Activated naive CD4-positive, alpha-beta T cell treated with anti-CD3 and anti-CD28 coated beads for 36 hours (primary cell): Measurements from ENCODE around the gene ARL15. TPM values are rescaled to one million over a fixed set of nuclear protein-coding genes. Genes with fewer than 3 reads are reported as not detected.

Experiments
- CTCF ChIA-PET: fragments of 350-600 bp; sonication (Branson Sonifier 250); formaldehyde crosslinking; loops from one replicate; lab custom pipeline; 2021; ENCODE audit warnings: antibody characterized with exemption; lab: Charles Lee
- DNase-seq: peaks from one replicate; pipeline ENCODE4 v3.0.0-alpha.2; 2020
- H3K27ac Mint-ChIP-seq: one replicate; pipeline ENCODE4 v1.8.0; 2021; ENCODE audit warnings: mild to moderate bottlenecking, mixed read lengths
- H3K27me3 Mint-ChIP-seq: one replicate; pipeline ENCODE4 v1.8.0; 2021; ENCODE audit warnings: low read depth, mixed read lengths
- H3K36me3 Mint-ChIP-seq: one replicate; pipeline ENCODE4 v1.8.0; 2021; ENCODE audit warnings: low read depth, mixed read lengths
- H3K4me1 Mint-ChIP-seq: one replicate; pipeline ENCODE4 v1.8.0; 2021; ENCODE audit warnings: low read depth, mixed read lengths
- H3K4me3 Mint-ChIP-seq: one replicate; pipeline ENCODE4 v1.8.0; 2021; ENCODE audit warnings: mild to moderate bottlenecking, moderate library complexity, mixed read lengths
- H3K9me3 Mint-ChIP-seq: one replicate; pipeline ENCODE4 v1.8.0; 2021; ENCODE audit warnings: mixed read lengths
- intact Hi-C: fragments of 100-400 bp; cut with micrococcal nuclease; formaldehyde crosslinking; loops from one replicate; pipeline ENCODE4 v1.15.1; 2023
- total RNA-seq, 2 experiments: library from RNA; stranded (reverse); gene quantifications; one replicate each; pipeline ENCODE4 v1.2.3, GENCODE V29; 2021

ARL15 gene
- total RNA-seq, 2 experiments from 2014 or later = 6.7 to 7.0 TPM

DNA sequence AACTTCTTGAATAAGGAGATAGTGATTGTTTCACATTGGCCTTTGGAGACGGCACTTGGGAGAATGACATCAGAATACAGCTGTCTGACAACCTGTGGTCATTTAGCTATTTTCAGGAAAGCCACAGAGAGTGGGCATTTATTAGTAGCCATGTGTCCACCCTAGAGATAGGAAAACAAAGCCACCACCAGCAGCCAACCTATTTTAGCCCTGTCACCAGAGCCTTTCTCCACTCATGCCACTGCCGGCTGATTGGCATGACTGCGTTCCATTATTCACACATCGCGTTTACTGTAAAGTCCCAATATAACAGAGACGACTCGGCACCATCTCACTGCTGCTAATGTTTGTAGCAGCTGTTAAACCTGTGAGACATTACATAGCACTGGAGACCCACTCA, 419.9 kb downstream of the ARL15 start:
- CTCF ChIA-PET = no interaction called here
- Mint-ChIP-seq H3K27me3 (no peaks in the 10 kb centered on the region), H3K27ac (no peak overlapping the region), H3K4me3 (no peak overlapping the region), H3K4me1 (peaks cover 1% of the 10 kb centered on the region), H3K36me3 (no peaks in the 10 kb centered on the region), H3K9me3 (no peaks in the 10 kb centered on the region)
- intact Hi-C loops = no loop called here
- no peak for DNase-seq

DNA sequence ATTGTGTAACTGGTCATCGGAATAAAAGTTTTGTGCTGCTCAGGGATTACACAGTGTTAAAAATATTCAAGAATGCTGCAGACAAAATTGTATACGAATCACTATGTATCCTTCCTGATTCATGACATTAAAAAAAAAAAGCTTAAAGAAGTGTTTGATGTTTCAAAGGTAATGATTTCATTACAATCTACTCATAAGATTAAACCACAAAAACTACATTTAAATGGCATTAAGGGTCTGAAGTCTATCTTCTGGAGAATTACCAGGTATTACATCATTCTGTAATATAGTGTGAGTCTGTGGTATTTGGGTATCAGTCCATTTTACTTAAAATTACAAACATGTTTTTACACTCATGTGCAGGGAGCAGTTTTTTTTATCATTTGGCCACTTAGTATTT, 425.5 kb downstream of the ARL15 start:
- Mint-ChIP-seq H3K4me1 (peaks cover 21% of the 10 kb centered on the region), H3K27ac (no peak overlapping the region), H3K27me3 (no peaks in the 10 kb centered on the region), H3K36me3 (peaks cover 6% of the 10 kb centered on the region), H3K4me3 (no peak overlapping the region), H3K9me3 (no peaks in the 10 kb centered on the region)
- CTCF ChIA-PET = no interaction called here
- intact Hi-C loops = no loop called here
- no peak for DNase-seq

DNA sequence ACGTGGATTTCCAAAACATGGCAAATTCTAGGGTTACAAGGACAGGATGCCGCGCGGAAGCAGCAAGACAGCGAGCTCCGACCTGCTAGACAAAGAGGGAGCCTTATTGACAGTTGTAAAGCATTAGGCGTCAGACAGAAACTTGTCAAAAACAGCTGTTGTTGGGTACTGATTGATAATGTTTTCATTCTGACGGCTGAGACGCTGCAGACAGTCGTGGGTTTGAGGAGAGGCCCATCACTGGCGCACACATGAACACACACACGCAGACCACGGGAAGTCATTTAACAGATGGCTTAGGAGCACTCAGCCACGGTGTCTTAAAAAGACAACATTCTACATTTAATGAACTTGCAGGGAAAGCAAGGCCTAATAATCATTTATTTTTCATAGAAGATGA, 426.0 kb downstream of the ARL15 start:
- peaks cover 21% of the 10 kb centered on the region for H3K4me1 Mint-ChIP-seq
- intact Hi-C loops = no loop called here
- H3K27me3 Mint-ChIP-seq = no peaks in the 10 kb centered on the region
- no peak for DNase-seq
- CTCF ChIA-PET = no interaction called here
- H3K4me3 Mint-ChIP-seq = no peak overlapping the region
- H3K9me3 Mint-ChIP-seq = no peaks in the 10 kb centered on the region
- H3K27ac Mint-ChIP-seq = no peak overlapping the region
- peaks cover 6% of the 10 kb centered on the region for H3K36me3 Mint-ChIP-seq

DNA sequence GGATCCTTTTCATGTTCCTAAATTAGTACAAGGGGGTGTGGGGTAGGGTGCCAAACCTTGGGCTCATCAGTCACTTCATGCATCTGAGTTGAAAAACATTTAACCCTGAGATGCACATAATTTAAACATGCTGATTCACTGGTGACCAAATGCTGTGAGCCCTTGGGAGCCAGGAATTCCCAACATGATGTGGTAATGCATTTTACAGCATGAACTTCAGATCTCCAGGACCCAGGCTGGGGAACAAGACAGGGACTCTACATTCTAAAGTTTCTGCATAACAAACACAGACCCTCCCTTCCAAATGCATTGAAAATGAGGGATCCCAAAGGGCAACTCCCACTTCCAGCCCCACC, 427.7 kb downstream of the ARL15 start:
- Mint-ChIP-seq H3K27ac (no peak overlapping the region), H3K4me1 (peaks cover 21% of the 10 kb centered on the region), H3K27me3 (no peaks in the 10 kb centered on the region), H3K4me3 (no peak overlapping the region), H3K9me3 (peaks cover 2% of the 10 kb centered on the region), H3K36me3 (peaks cover 6% of the 10 kb centered on the region)
- CTCF ChIA-PET = no interaction called here
- intact Hi-C loops = no loop called here
- DNase-seq = no peak

DNA sequence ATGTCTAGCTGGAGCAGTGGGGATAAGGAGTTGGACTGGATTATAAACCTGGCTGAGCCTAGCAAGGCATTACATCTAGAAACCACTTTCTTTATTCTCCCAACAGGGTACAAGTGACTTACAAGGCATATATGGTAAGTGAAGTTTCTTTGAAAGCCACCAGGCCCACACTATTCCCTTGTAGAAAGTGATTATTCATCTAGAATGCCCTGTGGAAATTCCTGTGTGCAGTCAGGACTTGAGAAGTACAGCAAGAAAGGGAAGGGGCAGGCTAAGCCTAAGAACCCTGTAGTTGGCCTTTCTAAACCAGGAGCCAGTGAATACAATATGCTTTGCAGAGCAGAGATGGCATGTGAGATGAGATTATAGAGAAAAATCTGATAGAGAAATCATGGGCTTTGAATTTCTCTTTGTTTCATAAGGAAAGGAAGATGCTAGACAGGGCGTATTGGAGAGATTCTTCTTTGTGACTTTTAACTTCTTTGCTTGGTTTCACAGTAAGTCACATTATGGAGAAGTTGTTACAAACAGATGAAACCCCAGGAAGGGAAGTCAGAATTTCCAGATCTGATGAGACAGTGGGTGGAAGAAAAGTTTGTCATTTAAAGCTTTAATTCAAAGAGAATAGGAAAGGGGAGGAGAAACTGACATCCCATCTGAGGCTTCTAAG, 428.2 kb downstream of the ARL15 start:
- Mint-ChIP-seq H3K4me1 (peaks cover 21% of the 10 kb centered on the region), H3K27ac (peak overlapping the region; percentile 11), H3K27me3 (no peaks in the 10 kb centered on the region), H3K4me3 (no peak overlapping the region), H3K36me3 (peaks cover 6% of the 10 kb centered on the region), H3K9me3 (peaks cover 2% of the 10 kb centered on the region)
- CTCF ChIA-PET = no interaction called here
- no peak for DNase-seq
- intact Hi-C loops = no loop called here

DNA sequence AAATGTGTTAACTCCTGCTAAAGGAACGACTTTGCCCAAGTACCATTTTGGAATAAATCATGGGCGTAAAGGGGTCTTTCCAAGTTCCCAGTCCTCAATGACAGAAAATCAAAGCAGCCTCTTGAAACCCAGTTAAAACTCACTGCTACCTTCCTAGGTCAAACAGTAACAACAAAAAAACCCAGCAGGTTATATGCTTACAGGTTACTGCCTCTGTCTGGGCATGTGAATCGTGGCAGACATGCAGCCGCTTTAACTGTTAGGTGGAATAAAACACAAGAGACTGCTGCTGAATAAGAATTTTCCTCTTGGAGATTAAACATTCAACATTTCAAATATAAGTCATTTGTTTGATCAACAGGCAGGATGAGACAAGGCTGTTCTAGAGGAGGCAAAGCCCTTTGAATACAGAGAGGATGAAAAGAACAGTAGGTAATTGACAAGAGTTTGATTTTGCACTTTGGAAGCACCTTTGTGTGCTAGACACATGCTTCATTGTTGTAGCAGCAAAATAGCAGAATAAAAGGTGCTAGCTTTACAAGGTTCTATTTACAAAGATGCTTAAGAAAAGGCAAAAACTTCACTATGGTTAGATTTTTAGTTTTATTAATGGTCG, 430.6 kb downstream of the ARL15 start:
- no peak for DNase-seq
- peaks cover 17% of the 10 kb centered on the region for H3K4me1 Mint-ChIP-seq
- intact Hi-C loops = no loop called here
- H3K36me3 Mint-ChIP-seq = peaks cover 6% of the 10 kb centered on the region
- CTCF ChIA-PET = no interaction called here
- H3K27me3 Mint-ChIP-seq = no peaks in the 10 kb centered on the region
- no peak overlapping the region for H3K27ac Mint-ChIP-seq
- no peak overlapping the region for H3K4me3 Mint-ChIP-seq
- H3K9me3 Mint-ChIP-seq = peaks cover 2% of the 10 kb centered on the region

DNA sequence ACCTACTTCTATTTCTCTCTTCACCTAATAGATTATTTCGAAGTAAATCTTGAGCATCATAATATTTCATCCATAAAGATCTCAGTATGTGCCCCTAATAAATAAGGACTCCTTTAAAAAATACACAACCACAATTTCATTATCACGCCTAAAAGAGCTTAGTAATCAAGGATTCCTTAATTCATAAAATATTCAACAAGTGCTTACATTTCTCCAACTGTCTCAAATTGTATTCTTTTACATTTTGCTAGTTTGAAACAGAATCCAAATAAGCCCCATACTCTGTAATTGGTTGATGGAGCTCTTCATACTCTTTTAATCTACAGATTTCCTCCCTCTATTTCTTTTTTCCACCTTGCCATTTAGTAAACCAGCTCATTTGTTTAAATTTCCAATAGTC, 432.4 kb downstream of the ARL15 start:
- intact Hi-C loops = no loop called here
- Mint-ChIP-seq H3K27me3 (no peaks in the 10 kb centered on the region), H3K4me3 (no peak overlapping the region), H3K36me3 (peaks cover 3% of the 10 kb centered on the region), H3K4me1 (peaks cover 12% of the 10 kb centered on the region), H3K27ac (no peak overlapping the region), H3K9me3 (peaks cover 4% of the 10 kb centered on the region)
- CTCF ChIA-PET = interaction anchor here (0.6 kb wide), 1 partner anchor 266 kb away, joined by 3 read pairs; no protein-coding TSS in a partner anchor
- no peak for DNase-seq

DNA sequence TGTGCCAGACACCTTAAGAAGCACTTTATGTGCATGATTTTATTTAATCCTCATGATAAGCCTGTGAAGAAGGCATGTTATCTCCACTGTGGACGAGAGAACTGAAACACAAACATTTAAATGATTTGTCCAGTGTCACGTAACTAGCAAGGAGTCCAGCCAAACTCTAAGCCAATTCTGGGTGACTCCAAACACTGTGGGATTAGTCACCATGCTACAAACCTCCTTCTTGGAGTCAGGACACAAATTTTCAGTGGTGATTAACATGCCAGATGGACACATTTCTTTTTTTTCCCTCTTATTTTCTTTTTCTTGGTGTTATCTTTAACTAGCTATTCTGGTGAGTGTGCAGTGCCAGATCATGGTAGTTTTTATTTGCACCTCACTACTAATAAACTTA, 433.1 kb downstream of the ARL15 start:
- peaks cover 4% of the 10 kb centered on the region for H3K9me3 Mint-ChIP-seq
- CTCF ChIA-PET = interaction anchor here (0.6 kb wide), 1 partner anchor 265 kb away, joined by 3 read pairs; no protein-coding TSS in a partner anchor
- peaks cover 5% of the 10 kb centered on the region for H3K4me1 Mint-ChIP-seq
- DNase-seq = no peak
- H3K36me3 Mint-ChIP-seq = peaks cover 2% of the 10 kb centered on the region
- no peak overlapping the region for H3K4me3 Mint-ChIP-seq
- H3K27me3 Mint-ChIP-seq = no peaks in the 10 kb centered on the region
- H3K27ac Mint-ChIP-seq = no peak overlapping the region
- intact Hi-C loops = no loop called here

DNA sequence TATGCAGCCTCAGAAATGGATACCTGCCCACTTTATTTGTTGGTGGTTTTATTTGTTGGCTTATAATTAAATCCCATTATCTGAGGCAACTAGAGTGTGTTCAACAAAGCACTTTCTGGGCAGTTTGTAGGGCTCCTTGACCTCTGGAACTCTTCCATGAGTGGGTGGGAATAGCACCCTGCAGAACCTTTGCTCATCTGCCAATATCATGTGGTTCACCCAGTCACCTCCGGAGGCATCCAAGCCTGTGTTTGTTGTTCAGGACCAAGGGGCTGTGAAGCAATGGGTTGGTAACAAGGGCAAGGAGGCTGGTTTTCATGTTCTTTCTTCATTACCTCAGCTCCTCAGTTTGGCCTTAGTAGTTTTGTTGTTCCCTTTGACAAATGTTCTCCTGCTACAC, 436.0 kb downstream of the ARL15 start:
- intact Hi-C loops = no loop called here
- CTCF ChIA-PET = no interaction called here
- DNase-seq = no peak

DNA sequence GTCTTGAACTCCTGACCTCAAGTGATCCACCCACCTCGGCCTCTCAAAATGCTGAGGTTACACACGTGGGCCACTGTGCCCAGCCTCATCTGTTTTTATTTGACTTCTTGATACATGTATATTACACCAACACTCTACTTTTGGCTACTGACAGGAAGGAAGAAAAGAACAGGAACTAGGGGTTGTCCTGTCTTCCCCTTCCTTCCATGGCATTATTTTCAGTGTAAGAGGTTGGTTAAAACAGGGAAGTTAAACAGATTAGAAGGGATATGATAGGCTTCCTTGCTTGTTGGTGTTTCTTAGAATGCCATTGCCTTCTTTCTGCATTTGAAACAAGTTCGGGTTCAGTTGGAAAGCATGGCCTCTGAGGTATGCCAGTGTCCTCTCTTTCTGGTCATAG, 437.1 kb downstream of the ARL15 start:
- H3K9me3 Mint-ChIP-seq = peaks cover 2% of the 10 kb centered on the region
- CTCF ChIA-PET = no interaction called here
- H3K27me3 Mint-ChIP-seq = peaks cover 4% of the 10 kb centered on the region
- DNase-seq = no peak
- no peak overlapping the region for H3K27ac Mint-ChIP-seq
- intact Hi-C loops = no loop called here
- no peaks in the 10 kb centered on the region for H3K4me1 Mint-ChIP-seq
- no peak overlapping the region for H3K4me3 Mint-ChIP-seq
- H3K36me3 Mint-ChIP-seq = no peaks in the 10 kb centered on the region

More for the DNA sequence above, 436.0 kb downstream of the ARL15 start:
- Mint-ChIP-seq H3K27me3 (peaks cover 4% of the 10 kb centered on the region), H3K4me3 (no peak overlapping the region), H3K9me3 (peaks cover 4% of the 10 kb centered on the region), H3K4me1 (no peaks in the 10 kb centered on the region), H3K36me3 (no peaks in the 10 kb centered on the region), H3K27ac (no peak overlapping the region)

DNA sequence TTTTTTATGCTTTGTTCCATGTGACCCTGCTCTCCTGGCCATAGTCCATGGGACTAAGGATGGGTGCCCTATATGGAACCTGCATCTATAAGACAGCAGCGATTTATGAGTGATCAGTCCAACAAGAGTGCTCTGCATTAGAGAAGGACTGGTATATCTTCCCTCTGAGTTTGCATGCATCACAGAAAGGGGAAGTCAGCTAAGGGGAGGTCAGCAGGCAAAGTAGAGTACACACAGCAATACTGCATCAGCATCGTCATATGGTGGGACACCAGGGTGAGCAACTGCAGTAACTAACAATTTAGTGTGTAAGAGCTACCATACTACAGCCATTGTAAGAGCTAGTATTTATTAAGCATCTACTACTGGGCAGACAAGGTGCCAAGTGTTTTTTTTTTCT, 438.6 kb downstream of the ARL15 start:
- DNase-seq = no peak
- Mint-ChIP-seq H3K4me3 (no peak overlapping the region), H3K27me3 (peaks cover 10% of the 10 kb centered on the region), H3K27ac (no peak overlapping the region), H3K4me1 (no peaks in the 10 kb centered on the region), H3K36me3 (no peaks in the 10 kb centered on the region), H3K9me3 (peaks cover 2% of the 10 kb centered on the region)
- CTCF ChIA-PET = no interaction called here
- intact Hi-C loops = no loop called here

DNA sequence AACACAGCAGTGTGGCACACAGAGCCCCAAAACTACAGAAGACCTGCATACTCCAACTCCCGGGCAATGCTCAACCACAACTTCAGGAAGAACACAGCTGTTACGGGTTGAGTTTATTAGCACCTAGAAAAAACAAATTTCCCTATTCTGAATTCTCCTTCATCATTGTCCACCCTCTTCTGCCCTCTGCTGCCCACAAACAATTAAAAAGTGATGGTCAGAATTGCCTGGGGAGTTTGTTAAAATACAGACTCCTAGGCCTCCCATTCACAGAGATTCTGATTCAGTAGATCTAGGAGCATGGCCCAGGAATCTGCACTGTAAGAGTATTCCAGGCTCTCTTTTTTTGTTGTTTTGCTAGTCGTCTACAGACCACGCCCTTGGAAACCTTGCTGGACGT, 439.3 kb downstream of the ARL15 start:
- Mint-ChIP-seq H3K4me3 (no peak overlapping the region), H3K36me3 (no peaks in the 10 kb centered on the region), H3K9me3 (peaks cover 2% of the 10 kb centered on the region), H3K4me1 (no peaks in the 10 kb centered on the region), H3K27me3 (peaks cover 10% of the 10 kb centered on the region), H3K27ac (no peak overlapping the region)
- intact Hi-C loops = no loop called here
- DNase-seq = no peak
- CTCF ChIA-PET = no interaction called here

DNA sequence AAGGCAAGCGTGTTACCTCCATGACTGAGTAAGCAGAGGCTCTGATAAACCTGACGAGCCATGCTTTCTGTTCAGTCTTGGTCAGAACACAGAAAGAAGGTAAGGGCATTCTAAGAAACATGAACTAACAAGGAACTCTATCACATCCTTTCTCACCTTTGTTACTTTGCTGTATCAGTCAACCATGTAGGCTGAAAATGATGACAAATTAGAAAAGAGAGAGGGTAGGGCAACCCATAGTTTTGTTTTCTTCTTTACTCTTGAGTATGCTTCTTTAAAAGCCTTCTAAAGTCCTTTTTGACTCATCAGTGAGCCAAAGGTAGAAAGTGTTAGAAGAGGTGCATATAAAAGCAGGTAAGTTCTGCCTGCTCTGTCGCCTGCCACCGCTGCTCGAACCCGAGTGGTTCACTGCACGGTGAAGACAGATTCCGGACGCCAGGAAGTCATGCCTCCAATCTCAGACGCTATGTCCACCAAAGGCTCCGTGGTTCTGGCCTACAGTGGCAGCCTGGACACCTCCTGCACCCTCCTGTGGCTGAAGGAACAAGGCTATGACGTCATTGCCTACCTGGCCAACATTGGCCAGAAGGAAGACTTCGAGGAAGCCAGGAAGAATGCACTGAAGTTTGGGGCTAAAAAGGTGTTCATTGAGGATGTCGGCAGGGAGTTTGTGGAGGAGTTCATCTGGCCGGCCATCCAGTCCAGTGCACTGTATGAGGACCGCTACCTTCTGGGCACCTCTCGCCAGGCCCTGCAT, 451.5 kb downstream of the ARL15 start:
- Mint-ChIP-seq H3K4me3 (no peak overlapping the region), H3K27me3 (peaks cover 9% of the 10 kb centered on the region), H3K4me1 (no peaks in the 10 kb centered on the region), H3K9me3 (no peaks in the 10 kb centered on the region), H3K36me3 (no peaks in the 10 kb centered on the region), H3K27ac (no peak overlapping the region)
- intact Hi-C loops = no loop called here
- DNase-seq = no peak
- CTCF ChIA-PET = no interaction called here
